ES-I3 (cell line): ENCODE data around the gene MACF1.

Experiments used
- H3K36me3 ChIP-seq: 2 replicates; pipeline ENCODE4 v1.6.1; 2013; ENCODE audit warnings: mild to moderate bottlenecking, low read length, control low read depth, moderate library complexity; ENCODE audit not compliant: insufficient read depth
- H3K4me1 ChIP-seq: 2 replicates; pipeline ENCODE4 v1.6.1; 2013; ENCODE audit warnings: mild to moderate bottlenecking, control low read depth, low read length; ENCODE audit not compliant: insufficient read depth
- H3K9ac ChIP-seq: 2 replicates; pipeline ENCODE4 v1.6.1; 2013; ENCODE audit warnings: low read depth, mild to moderate bottlenecking, low read length, moderate library complexity
- H3K9me3 ChIP-seq: 2 replicates; pipeline ENCODE4 v1.6.1; 2013; ENCODE audit warnings: mild to moderate bottlenecking, low read length, moderate library complexity; ENCODE audit not compliant: control insufficient read depth, insufficient read depth

The MACF1 gene

GRCh38 chr1:39407896-39408640, 203.6 kb downstream of the MACF1 start:
- Histone ChIP-seq H3K9ac (peak overlapping the region; percentile 64), H3K9me3 (no peaks in the 10 kb centered on the region), H3K4me1 (peaks cover 33% of the 10 kb centered on the region), H3K36me3 (peaks cover 20% of the 10 kb centered on the region; the same call in 1 of the 2 replicates)

GRCh38 chr1:39408641-39409054, 204.2 kb downstream of the MACF1 start:
- H3K9ac ChIP-seq = peak overlapping the region; percentile 76; the same call in 1 of the 2 replicates
- no peaks in the 10 kb centered on the region for H3K9me3 ChIP-seq
- H3K4me1 ChIP-seq = peaks cover 33% of the 10 kb centered on the region
- H3K36me3 ChIP-seq = peaks cover 20% of the 10 kb centered on the region; the same call in 1 of the 2 replicates

GRCh38 chr1:39409055-39409816, 204.7 kb downstream of the MACF1 start:
- Histone ChIP-seq H3K4me1 (peaks cover 33% of the 10 kb centered on the region), H3K9me3 (no peaks in the 10 kb centered on the region), H3K9ac (peak overlapping the region; percentile 76), H3K36me3 (peaks cover 20% of the 10 kb centered on the region; the same call in 1 of the 2 replicates)

GRCh38 chr1:39410915-39411436, 206.5 kb downstream of the MACF1 start:
- no peaks in the 10 kb centered on the region for H3K9me3 ChIP-seq
- peak overlapping the region; percentile 76; the same call in 1 of the 2 replicates for H3K9ac ChIP-seq
- peaks cover 26% of the 10 kb centered on the region for H3K4me1 ChIP-seq
- H3K36me3 ChIP-seq = peaks cover 21% of the 10 kb centered on the region; the same call in 1 of the 2 replicates

GRCh38 chr1:39411526-39412478, 207.3 kb downstream of the MACF1 start:
- Histone ChIP-seq H3K9me3 (no peaks in the 10 kb centered on the region), H3K36me3 (peaks cover 24% of the 10 kb centered on the region; the same call in 1 of the 2 replicates), H3K4me1 (peaks cover 27% of the 10 kb centered on the region), H3K9ac (peak overlapping the region; percentile 76; the same call in 1 of the 2 replicates)

GRCh38 chr1:39412892-39413291, 208.4 kb downstream of the MACF1 start:
- H3K4me1 ChIP-seq = peaks cover 17% of the 10 kb centered on the region; the same call in 1 of the 2 replicates
- no peaks in the 10 kb centered on the region for H3K9me3 ChIP-seq
- H3K9ac ChIP-seq = no peak overlapping the region
- peaks cover 24% of the 10 kb centered on the region; the same call in 1 of the 2 replicates for H3K36me3 ChIP-seq

GRCh38 chr1:39413902-39414528, 209.5 kb downstream of the MACF1 start:
- no peaks in the 10 kb centered on the region for H3K9me3 ChIP-seq
- H3K9ac ChIP-seq = no peak overlapping the region; the same call in 1 of the 2 replicates
- H3K4me1 ChIP-seq = peaks cover 17% of the 10 kb centered on the region; the same call in 1 of the 2 replicates
- H3K36me3 ChIP-seq = peaks cover 24% of the 10 kb centered on the region; the same call in 1 of the 2 replicates

GRCh38 chr1:39415553-39415952, 211.1 kb downstream of the MACF1 start:
- H3K9me3 ChIP-seq = no peaks in the 10 kb centered on the region
- H3K4me1 ChIP-seq = peaks cover 17% of the 10 kb centered on the region; the same call in 1 of the 2 replicates
- H3K9ac ChIP-seq = no peak overlapping the region
- H3K36me3 ChIP-seq = peaks cover 28% of the 10 kb centered on the region; the same call in 1 of the 2 replicates

- Histone ChIP-seq H3K4me1 (peaks cover 11% of the 10 kb centered on the region; the same call in 1 of the 2 replicates), H3K9ac (no peak overlapping the region), H3K36me3 (peaks cover 21% of the 10 kb centered on the region; the same call in 1 of the 2 replicates), H3K9me3 (no peaks in the 10 kb centered on the region)
Measured at GRCh38 chr1:39416609-39417008, 212.1 kb downstream of the MACF1 start.

GRCh38 chr1:39418236-39418635, 213.7 kb downstream of the MACF1 start:
- Histone ChIP-seq H3K9me3 (no peaks in the 10 kb centered on the region), H3K9ac (no peak overlapping the region), H3K36me3 (peaks cover 15% of the 10 kb centered on the region), H3K4me1 (peaks cover 6% of the 10 kb centered on the region; the same call in 1 of the 2 replicates)

- Histone ChIP-seq H3K9ac (no peak overlapping the region), H3K36me3 (peaks cover 22% of the 10 kb centered on the region), H3K9me3 (no peaks in the 10 kb centered on the region), H3K4me1 (peaks cover 6% of the 10 kb centered on the region; the same call in 1 of the 2 replicates)
Measured at GRCh38 chr1:39420493-39420892, 216.0 kb downstream of the MACF1 start.

- no peaks in the 10 kb centered on the region for H3K4me1 ChIP-seq
- H3K36me3 ChIP-seq = peaks cover 18% of the 10 kb centered on the region
- no peak overlapping the region for H3K9ac ChIP-seq
- no peaks in the 10 kb centered on the region for H3K9me3 ChIP-seq
Measured at GRCh38 chr1:39422614-39423013, 218.1 kb downstream of the MACF1 start.

GRCh38 chr1:39425151-39425550, 220.7 kb downstream of the MACF1 start:
- H3K9me3 ChIP-seq = no peaks in the 10 kb centered on the region
- H3K36me3 ChIP-seq = peaks cover 30% of the 10 kb centered on the region
- no peak overlapping the region for H3K9ac ChIP-seq
- H3K4me1 ChIP-seq = no peaks in the 10 kb centered on the region
